Astrocyte (in vitro differentiated cells and primary cell): ENCODE results near the gene NT5DC3. TPM values are rescaled to one million over a fixed set of nuclear protein-coding genes. Genes with fewer than 3 reads are reported as not detected.

ENCODE experiments used
- DNase-seq: peaks from one replicate; pipeline ENCODE4 v3.0.0-alpha.2; 2010; ENCODE audit warnings: low read depth
- FAIRE-seq: peaks from 2 replicates; lab custom pipeline; 2011; peaks lifted over from hg19 to GRCh38; lab: Jason Lieb, UNC
- H2AFZ ChIP-seq: 2 replicates; pipeline ENCODE4 v1.6.0; 2012; ENCODE audit warnings: low read depth, low read length, inconsistent platforms
- H3K27ac ChIP-seq: 2 replicates; pipeline ENCODE4 v1.5.1; 2011; ENCODE audit warnings: low read depth, low read length, inconsistent platforms
- H3K27me3 ChIP-seq: 2 replicates; pipeline ENCODE4 v1.6.0; 2011; ENCODE audit warnings: low read length, inconsistent platforms; ENCODE audit not compliant: insufficient read depth
- H3K36me3 ChIP-seq: 2 replicates; pipeline ENCODE4 v1.5.1; 2011; ENCODE audit warnings: low read length, inconsistent platforms; ENCODE audit not compliant: insufficient read depth
- H3K4me1 ChIP-seq: 2 replicates; pipeline ENCODE4 v1.5.1; 2011; ENCODE audit warnings: low read length, inconsistent platforms; ENCODE audit not compliant: insufficient read depth
- H3K4me2 ChIP-seq: 2 replicates; pipeline ENCODE4 v1.6.0; 2012; ENCODE audit warnings: low read length, inconsistent platforms
- H3K4me3 ChIP-seq: 2 replicates; pipeline ENCODE4 v1.5.1; 2011; ENCODE audit warnings: low read depth, mild to moderate bottlenecking, low read length, inconsistent platforms; ENCODE audit not compliant: insufficient read depth
- H3K79me2 ChIP-seq: 2 replicates; pipeline ENCODE4 v1.6.0; 2012; ENCODE audit warnings: mild to moderate bottlenecking, low read length, inconsistent platforms; ENCODE audit not compliant: insufficient read depth
- H3K9ac ChIP-seq: 2 replicates; pipeline ENCODE4 v1.6.0; 2012; ENCODE audit warnings: mild to moderate bottlenecking, low read length, inconsistent platforms
- H3K9me3 ChIP-seq: 2 replicates; pipeline ENCODE4 v1.5.1; 2012; ENCODE audit warnings: low read depth, mild to moderate bottlenecking, low read length, inconsistent platforms; ENCODE audit not compliant: insufficient read depth
- H4K20me1 ChIP-seq: 2 replicates; pipeline ENCODE4 v1.6.0; 2012; ENCODE audit warnings: low read length, inconsistent platforms; ENCODE audit not compliant: insufficient read depth
- H3K27ac Mint-ChIP-seq: one replicate; pipeline ENCODE4 v1.8.0; 2021; ENCODE audit warnings: mild to moderate bottlenecking, mixed read lengths; ENCODE audit not compliant: unreplicated experiment
- H3K27me3 Mint-ChIP-seq: one replicate; pipeline ENCODE4 v1.8.0; 2021; ENCODE audit warnings: low read depth, mixed read lengths; ENCODE audit not compliant: unreplicated experiment
- H3K36me3 Mint-ChIP-seq: one replicate; pipeline ENCODE4 v1.8.0; 2021; ENCODE audit warnings: low read depth, mixed read lengths; ENCODE audit not compliant: unreplicated experiment
- H3K4me1 Mint-ChIP-seq: one replicate; pipeline ENCODE4 v1.8.0; 2021; ENCODE audit warnings: low read depth, mixed read lengths; ENCODE audit not compliant: unreplicated experiment
- H3K4me3 Mint-ChIP-seq: one replicate; pipeline ENCODE4 v1.8.0; 2021; ENCODE audit warnings: mild to moderate bottlenecking, moderate library complexity, mixed read lengths; ENCODE audit not compliant: unreplicated experiment
- H3K9me3 Mint-ChIP-seq: one replicate; pipeline ENCODE4 v1.8.0; 2021; ENCODE audit warnings: mild to moderate bottlenecking, mixed read lengths; ENCODE audit not compliant: unreplicated experiment
- CTCF ChIP-seq: IDR thresholded peaks from 2 replicates; pipeline ENCODE4 v1.5.1; 2011; ENCODE audit warnings: low read depth, mild to moderate bottlenecking, inconsistent platforms, low read length, moderate library complexity; ENCODE audit not compliant: insufficient read depth
- EZH2 ChIP-seq: IDR thresholded peaks from 2 replicates; pipeline ENCODE4 v1.6.1; 2012; ENCODE audit warnings: mild to moderate bottlenecking, low read length, inconsistent platforms; ENCODE audit not compliant: insufficient read depth
- total RNA-seq: library from RNA; stranded (reverse); gene quantifications from 2 replicates; pipeline ENCODE4 v1.2.1, GENCODE V29; 2021

Gene NT5DC3
- total RNA-seq, 1 donor from 2014 or later = 13.6 TPM

- peaks cover 10% of the 10 kb centered on the region for H3K4me1 ChIP-seq
- TF ChIP-seq CTCF (no peak), EZH2 (no peak)
- Mint-ChIP-seq H3K27me3 (no peaks in the 10 kb centered on the region), H3K9me3 (peaks cover 2% of the 10 kb centered on the region), H3K36me3 (peaks cover 17% of the 10 kb centered on the region), H3K27ac (no peak overlapping the region), H3K4me3 (no peak overlapping the region), H3K4me1 (peaks cover 25% of the 10 kb centered on the region)
- no peak overlapping the region for H3K4me3 ChIP-seq
- H3K79me2 ChIP-seq = peaks cover 100% of the 10 kb centered on the region
- H3K36me3 ChIP-seq = no peaks in the 10 kb centered on the region
- H4K20me1 ChIP-seq = peaks cover 72% of the 10 kb centered on the region
- H3K4me2 ChIP-seq = no peak overlapping the region
- FAIRE-seq (no peak), DNase-seq (no peak)
- no peak overlapping the region for H2AFZ ChIP-seq
- no peaks in the 10 kb centered on the region for H3K27me3 ChIP-seq
- no peak overlapping the region for H3K27ac ChIP-seq
- H3K9me3 ChIP-seq = no peaks in the 10 kb centered on the region
- no peak overlapping the region for H3K9ac ChIP-seq
These were observed 6.1 kb downstream of the NT5DC3 start for GRCh38 chr12:103834942-103835341.

- Histone ChIP-seq H3K27ac (no peak overlapping the region), H3K79me2 (peaks cover 100% of the 10 kb centered on the region), H3K36me3 (no peaks in the 10 kb centered on the region), H3K9ac (no peak overlapping the region), H3K4me1 (peaks cover 7% of the 10 kb centered on the region), H3K9me3 (no peaks in the 10 kb centered on the region), H3K27me3 (no peaks in the 10 kb centered on the region), H3K4me3 (no peak overlapping the region), H2AFZ (no peak overlapping the region), H4K20me1 (peaks cover 61% of the 10 kb centered on the region), H3K4me2 (peak overlapping the region; percentile 16)
- Mint-ChIP-seq H3K36me3 (peaks cover 17% of the 10 kb centered on the region), H3K4me1 (peaks cover 21% of the 10 kb centered on the region), H3K9me3 (peaks cover 2% of the 10 kb centered on the region), H3K4me3 (no peak overlapping the region), H3K27me3 (no peaks in the 10 kb centered on the region), H3K27ac (no peak overlapping the region)
- no peak for TF ChIP-seq CTCF
- TF ChIP-seq EZH2 = no peak
- DNase-seq (no peak), FAIRE-seq (no peak)
These were observed 7.1 kb downstream of the NT5DC3 start for GRCh38 chr12:103833891-103834290.

GRCh38 chr12:103833095-103833775 lies 7.8 kb downstream of the NT5DC3 start:
- no peak overlapping the region for H3K9ac ChIP-seq
- Mint-ChIP-seq H3K4me1 (peaks cover 21% of the 10 kb centered on the region), H3K9me3 (peaks cover 2% of the 10 kb centered on the region), H3K27me3 (no peaks in the 10 kb centered on the region), H3K4me3 (no peak overlapping the region), H3K27ac (no peak overlapping the region), H3K36me3 (peaks cover 17% of the 10 kb centered on the region)
- TF ChIP-seq CTCF = no peak
- TF ChIP-seq EZH2 = no peak
- peaks cover 99% of the 10 kb centered on the region for H3K79me2 ChIP-seq
- H3K4me3 ChIP-seq = no peak overlapping the region
- H4K20me1 ChIP-seq = peaks cover 58% of the 10 kb centered on the region
- H3K4me2 ChIP-seq = no peak overlapping the region
- FAIRE-seq (no peak), DNase-seq (no peak)
- no peaks in the 10 kb centered on the region for H3K9me3 ChIP-seq
- H3K27me3 ChIP-seq = no peaks in the 10 kb centered on the region
- H3K36me3 ChIP-seq = no peaks in the 10 kb centered on the region
- H2AFZ ChIP-seq = no peak overlapping the region
- peaks cover 7% of the 10 kb centered on the region for H3K4me1 ChIP-seq
- no peak overlapping the region for H3K27ac ChIP-seq
